H1 (cell line): ENCODE measurements around the gene PLPPR3. TPM values are rescaled to one million over a fixed set of nuclear protein-coding genes. Genes with fewer than 3 reads are reported as not detected.

ENCODE experiments used
- CTBP2 ChIP-seq: IDR thresholded peaks from 2 replicates; pipeline ENCODE4 v1.7.0; 2011; ENCODE audit warnings: borderline replicate concordance, mild to moderate bottlenecking, moderate library complexity, mixed read lengths, low read length; ENCODE audit not compliant: insufficient read depth, insufficient read length
- GTF2F1 ChIP-seq: IDR thresholded peaks from 2 replicates; pipeline ENCODE4 v1.6.1; 2012; ENCODE audit warnings: low read depth, low read length, improper control_type of control experiment, borderline replicate concordance
- PHF8 ChIP-seq: fragments of 200-600 bp; sonication (generic); conservative IDR thresholded peaks from 2 replicates; pipeline ENCODE4 v1.7.1; 2012; ENCODE audit warnings: low read depth, mild to moderate bottlenecking, inconsistent platforms, low read length, moderate library complexity
- POLR2AphosphoS5 ChIP-seq: IDR thresholded peaks from 2 replicates; pipeline ENCODE4 v1.6.1; 2011; ENCODE audit warnings: low read depth, low read length
- RNF2 ChIP-seq: fragments of 200-900, 300-1000 bp; sonication (generic); IDR thresholded peaks from 2 replicates; pipeline ENCODE4 v1.7.1; 2016; ENCODE audit warnings: borderline replicate concordance, low read depth, mild to moderate bottlenecking, antibody characterized with exemption, low read length; ENCODE audit not compliant: poor library complexity, severe bottlenecking; ENCODE audit errors: missing control alignments
- SIRT6 ChIP-seq: IDR thresholded peaks from one replicate; pipeline ENCODE4 v1.7.1; 2012; ENCODE audit warnings: low read length, inconsistent platforms
- SP4 ChIP-seq: IDR thresholded peaks from 2 replicates; pipeline ENCODE4 v1.6.1; 2012; ENCODE audit warnings: low read length, inconsistent platforms
- TBP ChIP-seq: IDR thresholded peaks from 2 replicates; pipeline ENCODE4 v1.6.1; 2011; ENCODE audit warnings: low read depth, low read length, improper control_type of control experiment
- TCF12 ChIP-seq: IDR thresholded peaks from 2 replicates; pipeline ENCODE4 v1.6.1; 2011; ENCODE audit warnings: low read depth, mild to moderate bottlenecking, low read length
- polyA plus RNA-seq, 7 experiments: library from polyadenylated mRNA; depleted of rRNA in 3 of 7; stranded (reverse) in 5 of 7; unstranded in 2 of 7; fragments of >200 nt in 5 of 7; fragments of 200-250 nt in 2 of 7; gene quantifications; 1 replicate in 5 of 7; 2 replicates in 1 of 7; 4 replicates in 1 of 7; pipeline versions ENCODE4 v1.2.1 to v1.2.3, GENCODE V29; 2011 to 2013; ENCODE audit warnings: missing spikeins in 2 of 7, mixed read lengths in 2 of 7
- total RNA-seq: library from RNA; stranded (reverse); fragmentation: NEBNext Ultra II Directional; extraction: Animal tissue kit (Norgen Biotek cat#: 25700); gene quantifications from 2 replicates; pipeline ENCODE4 v1.2.1, GENCODE V29; 2021
- TF ChIP-seq, protein P1 (sequence below): fragments of 300-600 bp; sonication (generic); IDR thresholded peaks from 2 replicates; pipeline ENCODE4 v1.7.1; 2012; ENCODE audit warnings: low read length, moderate library complexity, mild to moderate bottlenecking, inconsistent platforms; ENCODE audit not compliant: insufficient replicate concordance

Gene PLPPR3
- total and polyA plus RNA-seq, 2 of the 8 experiments (the other 6 are each of a cell fraction or from before 2014, with no cell fraction given): 71.7 to 76.4 TPM

DNA sequence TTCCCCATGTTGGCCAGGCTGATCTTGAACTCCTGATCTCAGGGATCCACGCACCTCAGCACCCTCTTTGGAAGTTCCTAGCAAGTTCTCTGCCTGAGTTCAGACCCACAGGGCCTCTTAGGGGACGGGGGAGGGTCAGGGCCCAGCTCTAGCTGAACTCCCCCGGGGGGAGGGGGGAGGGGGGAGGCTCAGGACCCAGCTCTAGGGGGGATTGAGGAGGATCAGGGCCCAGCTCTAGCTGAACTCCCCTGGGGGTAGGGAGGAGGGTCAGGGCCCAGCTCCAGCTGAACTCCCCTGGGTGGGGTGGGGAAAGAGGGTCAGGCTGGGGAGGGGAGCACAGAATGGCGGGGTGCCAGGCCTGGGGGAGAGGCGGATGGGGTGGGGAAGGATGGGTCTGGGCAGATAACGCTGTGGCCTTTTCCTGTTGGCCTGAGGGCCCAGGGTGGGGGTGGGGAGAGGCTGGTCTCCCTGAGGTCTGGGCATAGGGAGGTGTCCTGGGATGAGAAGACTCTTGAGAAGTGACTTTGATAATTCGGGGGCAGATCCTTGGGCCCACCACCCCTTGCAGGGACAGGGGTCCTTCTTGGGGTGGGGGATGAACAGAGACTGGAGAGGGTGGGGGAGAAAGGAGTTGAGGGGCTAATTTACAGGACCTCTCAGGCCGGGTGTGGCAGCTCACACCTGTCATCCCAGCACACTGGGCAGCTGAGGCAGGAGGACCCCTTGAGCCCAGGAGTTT, 30.0 kb downstream of the PLPPR3 start (continued):
- TF ChIP-seq, protein P1, sequence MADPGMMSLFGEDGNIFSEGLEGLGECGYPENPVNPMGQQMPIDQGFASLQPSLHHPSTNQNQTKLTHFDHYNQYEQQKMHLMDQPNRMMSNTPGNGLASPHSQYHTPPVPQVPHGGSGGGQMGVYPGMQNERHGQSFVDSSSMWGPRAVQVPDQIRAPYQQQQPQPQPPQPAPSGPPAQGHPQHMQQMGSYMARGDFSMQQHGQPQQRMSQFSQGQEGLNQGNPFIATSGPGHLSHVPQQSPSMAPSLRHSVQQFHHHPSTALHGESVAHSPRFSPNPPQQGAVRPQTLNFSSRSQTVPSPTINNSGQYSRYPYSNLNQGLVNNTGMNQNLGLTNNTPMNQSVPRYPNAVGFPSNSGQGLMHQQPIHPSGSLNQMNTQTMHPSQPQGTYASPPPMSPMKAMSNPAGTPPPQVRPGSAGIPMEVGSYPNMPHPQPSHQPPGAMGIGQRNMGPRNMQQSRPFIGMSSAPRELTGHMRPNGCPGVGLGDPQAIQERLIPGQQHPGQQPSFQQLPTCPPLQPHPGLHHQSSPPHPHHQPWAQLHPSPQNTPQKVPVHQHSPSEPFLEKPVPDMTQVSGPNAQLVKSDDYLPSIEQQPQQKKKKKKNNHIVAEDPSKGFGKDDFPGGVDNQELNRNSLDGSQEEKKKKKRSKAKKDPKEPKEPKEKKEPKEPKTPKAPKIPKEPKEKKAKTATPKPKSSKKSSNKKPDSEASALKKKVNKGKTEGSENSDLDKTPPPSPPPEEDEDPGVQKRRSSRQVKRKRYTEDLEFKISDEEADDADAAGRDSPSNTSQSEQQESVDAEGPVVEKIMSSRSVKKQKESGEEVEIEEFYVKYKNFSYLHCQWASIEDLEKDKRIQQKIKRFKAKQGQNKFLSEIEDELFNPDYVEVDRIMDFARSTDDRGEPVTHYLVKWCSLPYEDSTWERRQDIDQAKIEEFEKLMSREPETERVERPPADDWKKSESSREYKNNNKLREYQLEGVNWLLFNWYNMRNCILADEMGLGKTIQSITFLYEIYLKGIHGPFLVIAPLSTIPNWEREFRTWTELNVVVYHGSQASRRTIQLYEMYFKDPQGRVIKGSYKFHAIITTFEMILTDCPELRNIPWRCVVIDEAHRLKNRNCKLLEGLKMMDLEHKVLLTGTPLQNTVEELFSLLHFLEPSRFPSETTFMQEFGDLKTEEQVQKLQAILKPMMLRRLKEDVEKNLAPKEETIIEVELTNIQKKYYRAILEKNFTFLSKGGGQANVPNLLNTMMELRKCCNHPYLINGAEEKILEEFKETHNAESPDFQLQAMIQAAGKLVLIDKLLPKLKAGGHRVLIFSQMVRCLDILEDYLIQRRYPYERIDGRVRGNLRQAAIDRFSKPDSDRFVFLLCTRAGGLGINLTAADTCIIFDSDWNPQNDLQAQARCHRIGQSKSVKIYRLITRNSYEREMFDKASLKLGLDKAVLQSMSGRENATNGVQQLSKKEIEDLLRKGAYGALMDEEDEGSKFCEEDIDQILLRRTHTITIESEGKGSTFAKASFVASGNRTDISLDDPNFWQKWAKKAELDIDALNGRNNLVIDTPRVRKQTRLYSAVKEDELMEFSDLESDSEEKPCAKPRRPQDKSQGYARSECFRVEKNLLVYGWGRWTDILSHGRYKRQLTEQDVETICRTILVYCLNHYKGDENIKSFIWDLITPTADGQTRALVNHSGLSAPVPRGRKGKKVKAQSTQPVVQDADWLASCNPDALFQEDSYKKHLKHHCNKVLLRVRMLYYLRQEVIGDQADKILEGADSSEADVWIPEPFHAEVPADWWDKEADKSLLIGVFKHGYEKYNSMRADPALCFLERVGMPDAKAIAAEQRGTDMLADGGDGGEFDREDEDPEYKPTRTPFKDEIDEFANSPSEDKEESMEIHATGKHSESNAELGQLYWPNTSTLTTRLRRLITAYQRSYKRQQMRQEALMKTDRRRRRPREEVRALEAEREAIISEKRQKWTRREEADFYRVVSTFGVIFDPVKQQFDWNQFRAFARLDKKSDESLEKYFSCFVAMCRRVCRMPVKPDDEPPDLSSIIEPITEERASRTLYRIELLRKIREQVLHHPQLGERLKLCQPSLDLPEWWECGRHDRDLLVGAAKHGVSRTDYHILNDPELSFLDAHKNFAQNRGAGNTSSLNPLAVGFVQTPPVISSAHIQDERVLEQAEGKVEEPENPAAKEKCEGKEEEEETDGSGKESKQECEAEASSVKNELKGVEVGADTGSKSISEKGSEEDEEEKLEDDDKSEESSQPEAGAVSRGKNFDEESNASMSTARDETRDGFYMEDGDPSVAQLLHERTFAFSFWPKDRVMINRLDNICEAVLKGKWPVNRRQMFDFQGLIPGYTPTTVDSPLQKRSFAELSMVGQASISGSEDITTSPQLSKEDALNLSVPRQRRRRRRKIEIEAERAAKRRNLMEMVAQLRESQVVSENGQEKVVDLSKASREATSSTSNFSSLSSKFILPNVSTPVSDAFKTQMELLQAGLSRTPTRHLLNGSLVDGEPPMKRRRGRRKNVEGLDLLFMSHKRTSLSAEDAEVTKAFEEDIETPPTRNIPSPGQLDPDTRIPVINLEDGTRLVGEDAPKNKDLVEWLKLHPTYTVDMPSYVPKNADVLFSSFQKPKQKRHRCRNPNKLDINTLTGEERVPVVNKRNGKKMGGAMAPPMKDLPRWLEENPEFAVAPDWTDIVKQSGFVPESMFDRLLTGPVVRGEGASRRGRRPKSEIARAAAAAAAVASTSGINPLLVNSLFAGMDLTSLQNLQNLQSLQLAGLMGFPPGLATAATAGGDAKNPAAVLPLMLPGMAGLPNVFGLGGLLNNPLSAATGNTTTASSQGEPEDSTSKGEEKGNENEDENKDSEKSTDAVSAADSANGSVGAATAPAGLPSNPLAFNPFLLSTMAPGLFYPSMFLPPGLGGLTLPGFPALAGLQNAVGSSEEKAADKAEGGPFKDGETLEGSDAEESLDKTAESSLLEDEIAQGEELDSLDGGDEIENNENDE: no peak
- TF ChIP-seq SIRT6 (no peak), TCF12 (no peak), TBP (no peak), SP4 (no peak), POLR2AphosphoS5 (no peak), RNF2 (no peak), GTF2F1 (no peak), PHF8 (no peak), CTBP2 (no peak)
